T-cell (primary cell): ENCODE results near the gene CXADR. TPM values are rescaled to one million over a fixed set of nuclear protein-coding genes. Genes with fewer than 3 reads are reported as not detected.

ENCODE experiments used
- ATAC-seq, 4 experiments: fragments of 200-7000 bp in 3 of 4; fragments of 150-1000 bp in 1 of 4; cut with Tn5 transposase; replicated peaks in 1 of 4; 1 replicate in 3 of 4; 2 replicates in 1 of 4; pipeline ENCODE4 v1.10.0; 2021; ENCODE audit warnings: moderate library complexity in 3 of 4, mild to moderate bottlenecking in 2 of 4, moderate number of reproducible peaks in 1 of 4
- CTCF ChIA-PET, 2 donors: fragments of 300-600 bp; sonication (Branson Sonifier 250); formaldehyde crosslinking; loops; one replicate each; lab custom pipeline; 2022; ENCODE audit warnings: antibody characterized with exemption in 2 of 2; lab: Charles Lee
- POLR2A ChIA-PET, 2 donors: fragments of 300-600 bp; sonication (Branson Sonifier 250); formaldehyde crosslinking; loops; one replicate each; lab custom pipeline; 2022; ENCODE audit warnings: antibody characterized with exemption in 2 of 2; lab: Charles Lee
- DNase-seq, 35 experiments: peaks; one replicate each; pipeline versions ENCODE4 v3.0.0 to v3.0.0-alpha.2; 2013 to 2023
- H3K27ac ChIP-seq: one replicate; pipeline ENCODE4 v1.5.1; 2013; ENCODE audit warnings: low read length
- H3K27me3 ChIP-seq, 2 experiments: replicated peaks in 1 of 2; 1 replicate in 1 of 2; 2 replicates in 1 of 2; pipeline versions ENCODE4 v1.6.1 to v1.7.0; 2013; ENCODE audit warnings: low read length in 1 of 2, mixed read lengths in 1 of 2; ENCODE audit not compliant: control insufficient read depth in 2 of 2, insufficient read depth in 2 of 2; ENCODE audit errors: extremely low read depth in 1 of 2
- H3K36me3 ChIP-seq, 2 donors: 1 replicate in 1 of 2; 2 replicates in 1 of 2; pipeline versions ENCODE4 v1.6.1 to v1.7.0; 2013; ENCODE audit warnings: low read length in 1 of 2; ENCODE audit not compliant: control insufficient read depth in 2 of 2, insufficient read depth in 1 of 2; ENCODE audit errors: extremely low read depth in 1 of 2
- H3K4me1 ChIP-seq, 2 experiments: 1 replicate in 1 of 2; 2 replicates in 1 of 2; pipeline versions ENCODE4 v1.6.1 to v1.7.0; 2013; ENCODE audit warnings: low read length in 2 of 2, mixed read lengths in 1 of 2; ENCODE audit not compliant: insufficient read depth in 2 of 2, control insufficient read depth in 1 of 2; ENCODE audit errors: extremely low read depth in 1 of 2
- H3K4me3 ChIP-seq, 2 donors: 1 replicate in 1 of 2; 2 replicates in 1 of 2; pipeline versions ENCODE4 v1.5.1 to v1.7.0; 2013; ENCODE audit warnings: mild to moderate bottlenecking in 2 of 2, low read length in 1 of 2, moderate library complexity in 1 of 2; ENCODE audit not compliant: control insufficient read depth in 1 of 2; ENCODE audit errors: extremely low read depth in 1 of 2
- H3K9me3 ChIP-seq: 2 replicates; pipeline ENCODE4 v1.7.0; 2013
- H3K27ac Mint-ChIP-seq, 2 donors: one replicate each; pipeline ENCODE4 v1.8.0; 2020 to 2021; ENCODE audit warnings: mild to moderate bottlenecking in 2 of 2, mixed read lengths in 2 of 2
- H3K27me3 Mint-ChIP-seq, 2 donors: one replicate each; pipeline ENCODE4 v1.8.0; 2021 to 2022; ENCODE audit warnings: mixed read lengths in 2 of 2
- H3K36me3 Mint-ChIP-seq: one replicate; pipeline ENCODE4 v1.8.0; 2021; ENCODE audit warnings: mixed read lengths
- H3K4me1 Mint-ChIP-seq, 3 donors: one replicate each; pipeline ENCODE4 v1.8.0; 2020 to 2022; ENCODE audit warnings: mixed read lengths in 3 of 3, mild to moderate bottlenecking in 1 of 3
- H3K4me3 Mint-ChIP-seq, 3 donors: one replicate each; pipeline ENCODE4 v1.8.0; 2020 to 2022; ENCODE audit warnings: mild to moderate bottlenecking in 3 of 3, mixed read lengths in 3 of 3, moderate library complexity in 3 of 3
- H3K9me3 Mint-ChIP-seq, 3 donors: one replicate each; pipeline ENCODE4 v1.8.0; 2020 to 2022; ENCODE audit warnings: mixed read lengths in 3 of 3
- WGBS: methylation state at CpG from one replicate; pipeline ENCODE4 v1.1.5; 2013; ENCODE audit warnings: missing lambda C conversion rate; ENCODE audit not compliant: insufficient coverage; 5-methylcytosine and 5-hydroxymethylcytosine counted together
- total RNA-seq, 35 experiments: library from RNA in 6 of 35; stranded (reverse) in 6 of 35; fragments of 120-200 nt in 1 of 35; gene quantifications; one replicate each; pipeline versions ENCODE4 v1.2.1 to v1.2.4 and lab custom pipeline; 2013 to 2026

CXADR gene
- total RNA-seq, 5 donors from 2014 or later (not counting 1 experiment from before 2014, with no cell fraction given) = 0.35 to 0.95 (median 0.82) TPM

DNA sequence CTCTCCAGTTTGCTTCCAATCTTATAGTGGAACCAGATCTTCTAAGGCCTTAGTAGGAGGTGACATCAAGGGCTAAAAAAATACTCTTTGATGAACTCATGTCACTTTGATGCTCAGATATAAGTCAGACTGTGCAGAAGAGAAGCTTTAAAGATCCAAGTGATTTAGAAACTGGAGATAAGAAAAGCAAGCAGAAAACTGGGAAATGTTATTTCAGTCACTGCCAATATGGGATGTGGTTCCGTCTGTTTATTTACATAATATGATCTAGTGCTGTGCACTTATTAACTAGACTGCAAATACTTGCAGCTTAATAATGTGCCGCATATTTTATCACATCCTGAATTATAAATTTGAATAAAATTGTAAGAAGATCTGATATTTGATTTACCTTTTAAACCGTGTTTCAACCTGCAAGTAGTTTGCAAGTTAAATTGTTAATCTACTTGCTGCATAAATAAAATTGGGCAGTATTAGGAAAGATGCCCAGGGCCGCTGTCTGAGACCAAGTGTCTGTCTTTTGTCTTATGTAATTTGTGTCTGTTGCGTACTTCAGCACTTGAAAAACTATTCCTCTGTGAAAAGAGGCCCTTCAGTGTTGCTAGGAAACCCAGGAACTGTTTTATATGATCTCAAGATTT is 29.6 kb downstream of the CXADR start:
- no peaks in the 10 kb centered on the region for H3K4me1 ChIP-seq
- no peaks in the 10 kb centered on the region for H3K27me3 ChIP-seq
- H3K36me3 ChIP-seq = no peaks in the 10 kb centered on the region
- Mint-ChIP-seq H3K36me3 (peaks cover 4% of the 10 kb centered on the region), H3K9me3 (no peaks in the 10 kb centered on the region), H3K27ac (no peak overlapping the region), H3K4me3 (no peak overlapping the region), H3K4me1 (no peaks in the 10 kb centered on the region), H3K27me3 (peaks cover 7 to 9% of the 10 kb centered on the region in 2 donors)
- DNase-seq (no peak), ATAC-seq (no peak)
- no peak overlapping the region for H3K4me3 ChIP-seq
- no peaks in the 10 kb centered on the region for H3K9me3 ChIP-seq
- CTCF ChIA-PET = no interaction called here
- WGBS = 60% methylated on average over 1 of the region's 5 CpGs
- POLR2A ChIA-PET = no interaction called here
- no peak overlapping the region for H3K27ac ChIP-seq

DNA sequence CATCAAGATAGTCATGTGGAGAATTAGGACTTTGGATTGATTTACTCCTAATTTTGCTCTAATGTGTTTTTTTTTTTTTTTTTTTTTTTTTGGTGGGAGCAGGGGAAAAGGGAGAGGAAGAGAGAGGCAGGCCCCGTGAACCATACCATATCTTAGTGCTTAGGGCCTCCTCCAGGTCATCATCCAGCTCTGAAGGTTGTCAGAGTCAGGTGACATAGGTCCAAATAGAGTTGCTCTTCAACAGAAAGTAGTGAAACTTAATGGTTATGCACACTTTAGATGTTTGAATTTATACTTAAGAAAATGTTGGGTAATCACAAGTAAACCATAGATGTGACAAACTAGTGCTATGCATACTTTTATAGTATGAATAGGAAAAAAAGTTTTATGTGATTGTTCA is 32.2 kb downstream of the CXADR start:
- DNase-seq = no peak
- no peak overlapping the region for H3K27ac Mint-ChIP-seq
- CTCF ChIA-PET = interaction anchor here in 1 of 2 donors (0.7 kb wide), 1 partner anchor 52 kb away, joined by 17 read pairs; no protein-coding TSS in a partner anchor

DNA sequence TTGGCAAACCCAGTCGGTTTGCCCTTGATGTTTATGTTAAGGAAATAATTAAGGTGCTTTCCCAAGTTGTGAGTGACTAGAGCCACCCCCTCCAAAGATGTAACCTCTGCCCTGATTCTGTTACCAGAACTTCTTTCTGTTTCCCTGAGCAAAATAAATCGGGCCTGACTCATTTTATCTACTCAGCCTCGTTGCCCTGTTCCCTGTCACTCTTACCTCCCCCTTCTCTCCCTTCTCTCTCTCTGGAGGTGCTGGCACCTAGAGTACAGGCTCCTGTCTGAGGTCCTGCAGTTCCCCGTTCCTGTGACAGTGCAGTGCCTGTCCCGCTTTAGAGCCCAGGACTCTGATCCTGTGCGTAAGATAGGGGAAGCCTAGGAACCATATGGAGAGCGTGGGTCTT is 35.4 kb downstream of the CXADR start:
- Histone ChIP-seq H3K9me3 (no peaks in the 10 kb centered on the region), H3K36me3 (no peaks in the 10 kb centered on the region), H3K27me3 (no peaks in the 10 kb centered on the region), H3K4me1 (no peaks in the 10 kb centered on the region), H3K27ac (no peak overlapping the region), H3K4me3 (no peak overlapping the region)
- WGBS = 98% methylated on average over 5 of the region's 7 CpGs
- DNase-seq (no peak), ATAC-seq (no peak)
- peaks cover 4% of the 10 kb centered on the region for H3K36me3 Mint-ChIP-seq
- H3K9me3 Mint-ChIP-seq = no peaks in the 10 kb centered on the region
- H3K4me1 Mint-ChIP-seq = no peaks in the 10 kb centered on the region
- no peaks in the 10 kb centered on the region for H3K27me3 Mint-ChIP-seq
- ChIA-PET POLR2A (interaction anchor here in 1 of 2 donors (0.6 kb wide), 1 partner anchor 51 kb away, joined by 6 read pairs; no protein-coding TSS in a partner anchor), CTCF (no interaction called here)
- H3K27ac Mint-ChIP-seq = no peak overlapping the region
- no peak overlapping the region for H3K4me3 Mint-ChIP-seq

More for the DNA sequence above, 32.2 kb downstream of the CXADR start:
- Histone ChIP-seq H3K27ac (no peak overlapping the region), H3K9me3 (no peaks in the 10 kb centered on the region), H3K4me3 (no peak overlapping the region), H3K36me3 (no peaks in the 10 kb centered on the region), H3K27me3 (no peaks in the 10 kb centered on the region), H3K4me1 (no peaks in the 10 kb centered on the region)
- Mint-ChIP-seq H3K9me3 (no peaks in the 10 kb centered on the region), H3K36me3 (peaks cover 4% of the 10 kb centered on the region), H3K27me3 (peaks cover 0 to 2% of the 10 kb centered on the region in 2 donors), H3K4me1 (no peaks in the 10 kb centered on the region), H3K4me3 (no peak overlapping the region)
- WGBS = no CpG with 5 or more reads among the region's 1 CpG
- ATAC-seq = no peak
- POLR2A ChIA-PET = no interaction called here

DNA sequence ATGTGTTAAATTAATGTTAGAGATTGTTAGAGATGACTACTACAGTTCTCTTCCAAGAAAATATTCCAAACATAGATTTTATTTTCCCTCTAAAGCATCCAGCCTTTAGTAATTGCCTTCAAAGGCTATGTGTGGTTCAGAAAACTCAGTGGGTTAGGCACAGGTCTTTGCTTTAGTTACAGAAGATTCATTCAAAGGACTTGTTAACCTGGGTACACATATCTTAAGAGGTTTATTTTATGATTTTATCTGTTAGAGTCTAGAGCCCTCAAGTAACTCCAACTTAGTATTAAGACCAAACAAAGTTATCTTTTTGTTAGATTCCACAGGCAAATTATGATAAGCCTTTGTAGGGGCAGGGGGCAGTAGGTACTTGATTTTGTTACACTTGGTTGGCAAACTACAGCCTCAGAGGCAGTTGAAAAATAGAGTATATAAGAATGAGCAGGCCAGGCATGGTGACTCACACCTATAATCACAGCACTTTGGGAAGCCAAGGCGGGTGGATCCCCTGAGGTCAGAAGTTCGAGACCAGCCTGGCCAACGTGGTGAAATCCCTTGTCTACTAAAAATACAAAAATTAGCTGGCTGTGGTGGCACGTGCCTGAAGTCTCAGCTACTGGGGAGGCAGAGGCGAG is 37.9 kb downstream of the CXADR start:
- H3K9me3 Mint-ChIP-seq = no peaks in the 10 kb centered on the region
- H3K4me1 ChIP-seq = no peaks in the 10 kb centered on the region
- ATAC-seq (no peak), DNase-seq (no peak)
- H3K36me3 Mint-ChIP-seq = peaks cover 4% of the 10 kb centered on the region
- no peaks in the 10 kb centered on the region for H3K36me3 ChIP-seq
- CTCF ChIA-PET = no interaction called here
- no peak overlapping the region for H3K4me3 Mint-ChIP-seq
- no peaks in the 10 kb centered on the region for H3K27me3 ChIP-seq
- WGBS = 20% methylated on average over 1 of the region's 5 CpGs
- POLR2A ChIA-PET = no interaction called here
- no peak overlapping the region for H3K27ac Mint-ChIP-seq
- no peaks in the 10 kb centered on the region for H3K9me3 ChIP-seq
- no peaks in the 10 kb centered on the region for H3K27me3 Mint-ChIP-seq
- H3K4me1 Mint-ChIP-seq = no peaks in the 10 kb centered on the region
- H3K4me3 ChIP-seq = no peak overlapping the region
- H3K27ac ChIP-seq = no peak overlapping the region

DNA sequence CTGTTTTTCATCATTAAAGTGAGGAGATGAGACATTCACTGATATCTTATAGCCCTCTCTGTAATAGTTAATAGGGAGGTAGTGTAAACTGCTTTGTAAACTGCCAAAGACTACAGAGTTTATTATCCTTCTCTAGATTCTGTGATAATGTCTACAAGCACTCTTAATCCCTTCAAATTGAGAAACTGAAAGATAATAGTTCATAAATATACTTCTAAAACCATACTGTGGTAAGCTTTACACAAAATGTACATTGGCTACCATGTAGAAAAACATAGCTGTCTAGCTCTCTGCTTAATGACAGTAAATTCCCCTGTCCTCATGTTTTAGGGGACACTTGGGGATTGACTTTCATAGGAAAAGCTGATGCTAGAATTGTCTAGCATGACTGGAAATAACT is 39.6 kb downstream of the CXADR start:
- no peak for ATAC-seq
- Mint-ChIP-seq H3K36me3 (no peaks in the 10 kb centered on the region), H3K4me1 (no peaks in the 10 kb centered on the region), H3K27me3 (no peaks in the 10 kb centered on the region), H3K4me3 (no peak overlapping the region), H3K9me3 (no peaks in the 10 kb centered on the region), H3K27ac (no peak overlapping the region)
- no peak for DNase-seq
- Histone ChIP-seq H3K4me3 (no peak overlapping the region), H3K9me3 (no peaks in the 10 kb centered on the region), H3K4me1 (no peaks in the 10 kb centered on the region), H3K36me3 (no peaks in the 10 kb centered on the region), H3K27ac (no peak overlapping the region), H3K27me3 (no peaks in the 10 kb centered on the region)
- CTCF ChIA-PET = no interaction called here
- POLR2A ChIA-PET = no interaction called here

DNA sequence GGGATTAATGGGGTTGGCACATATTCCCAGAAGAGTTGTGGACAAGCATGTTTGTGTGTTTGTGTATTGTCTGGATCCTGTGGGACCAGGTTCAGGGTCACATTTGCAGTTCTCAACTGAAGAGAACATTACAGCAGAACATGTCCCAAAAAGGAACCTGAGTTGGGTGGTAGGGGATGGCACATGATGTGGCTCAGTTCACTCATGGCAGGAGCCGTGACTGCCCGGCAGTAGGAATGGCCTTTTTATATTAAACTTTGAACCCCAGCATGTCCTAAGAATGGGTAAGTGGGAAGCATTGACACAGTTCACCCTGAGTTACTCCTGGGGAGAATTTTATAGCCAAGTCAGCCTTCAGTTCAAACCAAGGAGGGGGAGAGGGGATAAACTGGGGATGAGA is 41.3 kb downstream of the CXADR start:
- no peaks in the 10 kb centered on the region for H3K4me1 Mint-ChIP-seq
- H3K27me3 ChIP-seq = no peaks in the 10 kb centered on the region
- CTCF ChIA-PET = interaction anchor here in 1 of 2 donors (0.5 kb wide), 1 partner anchor 11 kb away, joined by 5 read pairs; no protein-coding TSS in a partner anchor

More for the DNA sequence above, 41.3 kb downstream of the CXADR start:
- no peak for ATAC-seq
- no peaks in the 10 kb centered on the region for H3K9me3 Mint-ChIP-seq
- H3K27ac Mint-ChIP-seq = no peak overlapping the region
- DNase-seq = no peak
- Histone ChIP-seq H3K9me3 (no peaks in the 10 kb centered on the region), H3K36me3 (no peaks in the 10 kb centered on the region), H3K4me1 (no peaks in the 10 kb centered on the region), H3K27ac (no peak overlapping the region), H3K4me3 (no peak overlapping the region)
- no peaks in the 10 kb centered on the region for H3K36me3 Mint-ChIP-seq
- no peaks in the 10 kb centered on the region for H3K27me3 Mint-ChIP-seq
- 50% methylated on average over 2 of the region's 2 CpGs for WGBS
- H3K4me3 Mint-ChIP-seq = no peak overlapping the region
- POLR2A ChIA-PET = no interaction called here
